GM12874 (cell line): ENCODE results near the gene BCAS4.

Experiments
- TF ChIP-seq, protein P1 (sequence below): IDR thresholded peaks from 2 replicates; pipeline ENCODE4 v1.5.1; 2011; ENCODE audit warnings: low read depth, mild to moderate bottlenecking, control low read depth, low read length, moderate library complexity; ENCODE audit not compliant: insufficient read depth

The BCAS4 gene

DNA sequence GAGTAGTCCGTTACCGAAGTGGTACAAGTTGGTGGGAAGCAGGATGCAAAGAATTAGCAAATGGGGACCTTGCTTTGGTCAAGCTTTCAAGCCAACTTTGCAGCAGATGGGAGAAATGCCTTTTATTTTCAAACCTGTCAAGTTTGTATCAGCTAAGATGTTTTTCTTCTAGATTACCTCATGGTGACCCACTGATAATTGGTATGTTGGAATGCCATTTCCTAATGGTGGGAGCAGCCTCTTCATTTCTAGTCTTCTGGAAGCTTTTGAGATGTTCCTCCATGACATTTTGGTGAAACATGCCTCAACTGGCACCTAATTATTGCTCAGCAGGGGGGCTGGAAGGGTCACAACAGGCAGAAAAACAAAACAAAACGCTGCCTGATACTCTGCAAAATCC, 92.7 kb downstream of the BCAS4 start:
- TF ChIP-seq, protein P1, sequence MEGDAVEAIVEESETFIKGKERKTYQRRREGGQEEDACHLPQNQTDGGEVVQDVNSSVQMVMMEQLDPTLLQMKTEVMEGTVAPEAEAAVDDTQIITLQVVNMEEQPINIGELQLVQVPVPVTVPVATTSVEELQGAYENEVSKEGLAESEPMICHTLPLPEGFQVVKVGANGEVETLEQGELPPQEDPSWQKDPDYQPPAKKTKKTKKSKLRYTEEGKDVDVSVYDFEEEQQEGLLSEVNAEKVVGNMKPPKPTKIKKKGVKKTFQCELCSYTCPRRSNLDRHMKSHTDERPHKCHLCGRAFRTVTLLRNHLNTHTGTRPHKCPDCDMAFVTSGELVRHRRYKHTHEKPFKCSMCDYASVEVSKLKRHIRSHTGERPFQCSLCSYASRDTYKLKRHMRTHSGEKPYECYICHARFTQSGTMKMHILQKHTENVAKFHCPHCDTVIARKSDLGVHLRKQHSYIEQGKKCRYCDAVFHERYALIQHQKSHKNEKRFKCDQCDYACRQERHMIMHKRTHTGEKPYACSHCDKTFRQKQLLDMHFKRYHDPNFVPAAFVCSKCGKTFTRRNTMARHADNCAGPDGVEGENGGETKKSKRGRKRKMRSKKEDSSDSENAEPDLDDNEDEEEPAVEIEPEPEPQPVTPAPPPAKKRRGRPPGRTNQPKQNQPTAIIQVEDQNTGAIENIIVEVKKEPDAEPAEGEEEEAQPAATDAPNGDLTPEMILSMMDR: no peak

DNA sequence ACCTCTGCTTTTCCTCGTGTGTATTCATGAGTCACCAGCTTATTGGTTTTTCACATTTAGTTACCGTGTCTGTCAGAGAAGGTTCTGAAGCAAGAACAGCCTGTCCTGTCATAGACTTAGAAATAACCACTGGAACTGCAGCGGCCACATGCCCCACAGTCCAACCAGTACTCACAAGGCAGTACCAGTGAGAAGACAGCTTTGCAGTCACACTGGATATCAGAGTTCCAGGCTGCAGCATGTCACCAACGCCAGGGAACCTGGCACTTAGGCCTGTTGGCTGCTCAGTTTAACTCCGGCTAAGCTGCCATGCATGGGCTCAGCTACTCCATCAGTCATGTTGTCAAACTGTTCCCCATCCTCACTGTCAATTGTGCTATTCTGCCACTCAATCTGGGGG, 96.3 kb downstream of the BCAS4 start:
- TF ChIP-seq, protein P1: no peak

DNA sequence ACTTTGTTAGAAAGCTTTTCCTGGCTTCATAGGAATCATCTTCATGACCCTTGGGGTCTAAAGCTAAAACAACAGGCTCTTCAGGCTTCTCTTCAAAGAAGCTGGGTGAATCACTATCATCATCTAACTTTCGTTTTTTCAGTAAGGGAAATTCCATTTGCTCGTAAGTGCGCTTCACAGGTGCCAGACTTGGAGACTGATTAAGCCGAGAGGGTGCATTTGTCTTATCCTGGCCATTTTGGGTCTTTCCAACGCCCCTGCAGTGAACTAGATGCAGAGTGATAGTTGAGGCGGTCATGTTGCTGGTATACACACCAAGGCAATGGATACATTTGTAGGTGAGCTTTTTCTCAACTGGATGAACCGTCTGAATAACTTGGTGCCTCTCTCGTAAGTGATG, 97.5 kb downstream of the BCAS4 start:
- TF ChIP-seq, protein P1: no peak

DNA sequence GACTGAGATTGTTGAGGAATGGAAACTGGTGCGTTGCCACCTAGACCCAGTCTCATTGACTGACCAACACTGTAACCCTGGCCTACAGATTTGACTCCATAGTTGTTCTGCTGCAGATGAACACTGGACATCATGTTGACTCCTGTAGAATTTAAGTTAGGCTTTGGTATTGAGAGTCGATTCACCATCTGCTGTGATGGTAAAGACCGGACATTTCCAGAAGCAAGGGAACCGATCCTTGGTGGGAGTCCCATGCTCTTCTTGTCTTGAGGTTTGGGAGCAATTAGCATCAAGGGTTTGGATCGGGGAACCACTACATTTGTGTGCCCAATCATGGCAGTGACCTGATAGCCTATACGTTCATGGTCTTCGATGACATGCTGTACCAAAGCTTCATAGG, 98.8 kb downstream of the BCAS4 start:
- TF ChIP-seq, protein P1: no peak

- TF ChIP-seq, protein P1: no peak
These were observed 100.4 kb downstream of the BCAS4 start for GRCh38 chr20:50895111-50895830.

DNA sequence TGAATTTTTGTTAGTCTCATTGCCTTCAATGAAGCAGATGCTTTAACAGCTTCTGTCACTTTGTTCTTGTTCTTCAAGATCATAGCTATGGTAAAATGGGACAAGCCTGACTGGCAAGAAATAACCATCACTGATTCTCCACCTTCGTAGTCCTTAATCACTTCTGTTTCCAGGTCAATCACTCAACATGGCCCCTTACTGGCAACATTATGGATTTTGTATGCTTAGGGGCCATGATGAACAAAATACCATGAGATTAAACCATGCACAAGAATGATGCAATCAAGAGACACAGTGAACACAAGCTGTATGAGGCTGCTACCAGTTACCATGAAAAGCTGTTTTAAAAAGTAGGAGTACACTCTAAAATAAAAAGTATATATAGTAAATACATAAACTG, 103.6 kb downstream of the BCAS4 start:
- TF ChIP-seq, protein P1: no peak

GRCh38 chr20:50900261-50900660, 105.4 kb downstream of the BCAS4 start:
- TF ChIP-seq, protein P1: no peak
